ENCODE results near the gene UBASH3B.

UBASH3B gene

DNA sequence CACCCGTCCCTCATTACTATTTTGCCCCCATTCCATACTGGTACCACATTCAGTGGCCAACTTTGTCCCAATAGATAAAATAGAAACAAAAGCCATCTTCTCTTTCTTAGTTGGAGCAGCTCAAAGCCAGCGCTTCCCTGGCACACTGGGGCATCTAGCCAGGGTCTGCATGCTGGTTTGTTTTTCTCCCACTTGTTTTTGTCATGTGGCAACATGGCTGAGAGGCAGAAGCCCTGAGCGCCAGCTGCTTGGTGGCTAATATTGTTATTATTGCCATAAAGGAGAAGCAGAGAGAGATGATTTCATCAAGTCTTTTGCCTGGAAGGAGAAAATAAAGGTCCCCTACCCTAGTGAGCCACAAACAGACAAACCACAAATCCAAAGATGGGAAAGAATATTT, 134.4 kb downstream of the UBASH3B start:
- no peak for DNase-seq

DNA sequence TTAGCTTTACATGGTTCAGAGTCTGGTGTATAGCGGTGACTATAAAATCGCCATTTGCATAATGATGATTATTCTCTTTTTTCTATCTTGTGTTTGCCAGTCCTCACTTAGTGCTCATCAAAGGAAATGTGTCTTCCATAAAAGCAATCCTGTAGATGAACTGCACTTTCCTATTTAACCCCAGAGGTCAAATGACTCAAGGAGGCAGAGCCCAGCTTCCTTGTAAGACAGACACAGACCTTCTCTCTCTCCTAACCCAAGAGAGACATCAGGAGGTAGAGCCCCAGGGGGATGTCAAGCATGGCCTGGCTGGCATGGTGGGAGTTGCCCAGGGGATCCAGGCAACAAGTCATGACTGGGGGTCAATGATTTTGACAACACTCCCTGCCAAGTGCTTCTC, 135.9 kb downstream of the UBASH3B start:
- no peak for DNase-seq

DNA sequence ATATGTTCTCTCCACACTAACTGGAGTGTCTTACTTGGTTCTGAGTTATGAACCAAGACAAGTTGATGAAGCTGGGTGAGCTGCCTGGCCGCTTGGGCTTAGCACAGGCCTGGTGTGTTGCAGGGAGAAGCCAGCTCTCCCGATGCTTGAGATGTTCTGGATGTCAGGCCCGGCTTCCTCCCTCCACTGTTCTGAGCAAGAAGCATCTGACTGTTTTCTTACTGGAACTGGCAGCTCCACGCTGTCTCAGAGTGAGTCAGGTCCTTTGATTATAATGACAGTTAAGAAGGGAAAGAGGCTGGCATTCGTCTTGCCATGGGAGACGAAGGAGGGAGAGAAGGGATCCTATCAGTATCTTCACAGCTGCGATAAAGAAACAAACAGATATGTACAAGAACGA, 136.3 kb downstream of the UBASH3B start:
- DNase-seq, result no peak

DNA sequence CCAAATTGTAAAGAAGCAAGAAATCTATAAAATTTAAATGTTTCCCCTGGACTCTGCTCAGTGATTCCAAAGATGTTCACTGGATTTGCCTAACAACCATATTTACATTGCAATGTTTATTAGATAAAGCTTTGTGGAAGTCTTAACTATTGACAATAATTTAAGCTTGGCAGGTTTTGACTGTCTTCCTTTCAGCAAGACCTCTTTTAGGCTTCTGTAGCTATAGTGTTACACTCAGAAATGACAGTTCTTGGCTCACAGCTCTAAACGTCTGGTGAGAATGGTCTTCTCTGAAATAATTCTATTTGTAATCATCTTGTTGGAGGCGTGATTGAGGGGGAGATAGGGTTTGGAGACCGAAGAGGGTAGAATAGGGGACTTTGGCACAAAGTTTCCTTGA, 138.0 kb downstream of the UBASH3B start:
- no peak for DNase-seq

DNA sequence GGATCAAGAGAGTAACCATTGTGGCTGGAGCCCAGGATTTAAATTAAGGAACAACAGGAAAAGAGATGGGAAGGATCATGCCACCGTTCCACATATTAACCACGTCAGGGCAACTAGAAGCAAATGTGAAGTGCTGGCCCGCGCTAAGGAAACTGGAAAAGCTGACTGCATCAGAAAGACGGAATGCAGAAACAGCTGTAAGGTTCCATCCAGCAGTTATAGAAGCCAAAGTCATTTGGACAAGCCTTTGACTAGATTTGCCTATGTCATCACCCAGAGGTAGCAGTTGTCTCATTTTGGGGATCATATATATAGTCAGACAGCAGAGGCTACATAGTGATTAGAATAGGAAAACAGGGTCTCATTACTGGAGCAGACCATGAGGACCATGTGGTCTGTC, 139.8 kb downstream of the UBASH3B start:
- no peak for DNase-seq

DNA sequence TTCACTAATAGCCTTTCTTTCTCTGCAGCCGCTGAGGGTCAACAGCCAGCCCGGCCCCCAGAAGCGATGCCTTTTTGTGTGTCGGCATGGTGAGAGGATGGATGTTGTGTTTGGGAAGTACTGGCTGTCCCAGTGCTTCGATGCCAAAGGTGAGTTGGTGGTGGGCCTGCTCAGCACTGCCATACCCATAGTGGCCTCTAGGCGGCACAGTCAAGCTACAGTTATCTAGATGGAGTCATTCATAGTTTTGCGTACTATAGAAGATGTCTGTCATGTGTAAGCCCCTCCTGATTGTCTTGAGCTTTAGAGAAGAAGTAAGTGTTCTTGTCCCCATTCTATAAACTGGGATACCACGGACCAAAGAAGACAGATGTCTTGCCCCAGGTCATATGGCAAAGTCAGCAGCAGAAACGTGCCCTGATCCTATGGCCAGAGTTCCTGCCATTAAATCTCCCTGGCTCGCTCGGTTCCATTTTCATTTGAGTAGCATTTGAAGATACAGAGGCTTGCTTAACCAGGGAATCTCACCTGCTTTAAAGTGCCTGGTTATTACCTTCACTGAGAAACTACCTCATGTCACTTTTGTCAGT, 140.7 kb downstream of the UBASH3B start:
- DNase-seq, result no peak

DNA sequence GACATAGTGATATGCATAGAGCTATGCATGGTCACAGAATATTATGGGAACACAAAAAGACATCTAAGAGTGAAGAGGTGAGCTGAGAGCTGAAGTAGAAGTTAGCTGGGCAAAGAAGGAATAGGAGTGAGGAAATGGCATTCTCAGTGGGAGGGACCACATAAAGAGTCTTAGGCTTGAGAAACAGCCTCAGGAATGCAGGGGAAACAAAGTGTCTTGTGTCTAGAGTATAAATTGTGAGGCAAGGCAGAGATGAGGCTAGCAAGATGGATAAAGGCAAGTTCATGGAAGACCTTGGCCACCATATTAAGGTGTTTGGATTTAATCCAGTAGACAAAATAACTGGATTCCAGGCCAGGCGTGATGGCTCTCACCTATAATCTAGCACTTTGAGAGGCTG, 142.1 kb downstream of the UBASH3B start:
- DNase-seq, result no peak

DNA sequence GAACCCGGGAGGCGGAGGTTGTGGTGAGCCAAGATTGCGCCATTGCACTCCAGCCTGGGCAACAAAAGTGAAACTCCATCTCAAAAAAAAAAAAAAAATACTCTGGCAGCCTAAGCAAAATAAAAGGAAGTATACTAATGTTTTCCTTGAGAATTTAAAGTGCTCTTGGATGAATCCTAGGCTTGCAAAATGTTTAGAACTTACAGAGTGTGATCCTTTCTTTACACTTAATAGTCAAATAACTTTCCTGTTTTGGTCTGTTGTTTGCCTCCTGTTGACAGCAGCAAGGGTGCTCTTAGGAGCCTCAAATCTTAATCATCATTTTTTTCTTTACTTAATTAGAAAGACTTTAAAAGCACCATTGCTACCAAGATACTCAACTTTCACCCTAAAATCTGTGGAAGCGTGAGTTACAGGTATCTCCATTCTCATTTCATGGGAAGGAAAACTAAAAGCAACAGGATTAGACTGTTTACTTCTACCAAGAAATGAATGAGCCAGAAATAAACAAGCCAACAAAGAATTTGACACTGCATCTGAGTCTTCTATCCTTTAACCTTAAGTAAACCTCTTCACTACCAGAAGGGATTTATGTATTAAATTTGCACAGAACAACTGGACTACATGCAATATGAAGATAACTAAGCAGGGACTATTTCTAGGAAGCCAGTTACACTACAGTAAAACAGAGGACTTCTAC, 144.0 kb downstream of the UBASH3B start:
- DNase-seq, result no peak

DNA sequence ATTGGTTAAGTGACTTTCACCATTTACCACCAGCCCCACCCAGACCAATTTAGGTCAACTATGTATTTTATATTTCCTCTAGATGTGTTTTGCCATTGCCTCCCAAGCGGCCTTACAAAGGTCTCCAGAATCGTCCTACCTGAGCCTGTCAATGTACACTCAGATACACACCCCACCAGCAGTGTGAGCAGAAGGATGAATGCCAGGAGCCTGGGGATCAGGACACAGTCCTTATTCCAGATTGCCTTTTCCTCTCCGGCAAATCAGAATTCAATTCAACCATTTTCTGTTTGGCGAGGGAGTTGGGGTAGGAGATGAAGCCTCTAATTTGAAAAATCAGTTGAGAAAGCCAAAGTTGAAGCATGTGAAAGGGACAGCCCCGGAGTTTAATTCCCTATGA, 147.4 kb downstream of the UBASH3B start:
- no peak for DNase-seq

DNA sequence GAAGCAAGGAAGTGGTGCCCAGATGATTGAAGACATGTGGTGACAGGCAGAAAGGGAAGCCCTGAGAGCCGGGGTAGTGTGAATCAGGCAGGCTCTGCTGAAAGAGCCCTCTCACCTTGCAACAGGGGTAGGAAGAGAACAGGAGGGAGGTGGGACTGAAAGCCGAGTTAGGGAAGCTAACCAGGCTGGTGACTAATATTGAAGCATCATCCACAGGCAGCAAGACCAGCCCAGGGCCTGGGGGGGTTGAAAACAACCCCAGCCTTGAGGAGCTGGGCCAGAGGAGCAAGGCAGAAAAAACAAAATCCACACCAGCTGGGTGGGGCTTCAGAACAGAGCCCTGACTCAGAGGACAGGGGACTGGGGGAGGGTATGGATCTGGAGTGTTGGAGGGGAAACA, 147.8 kb downstream of the UBASH3B start:
- DNase-seq, result no peak

DNA sequence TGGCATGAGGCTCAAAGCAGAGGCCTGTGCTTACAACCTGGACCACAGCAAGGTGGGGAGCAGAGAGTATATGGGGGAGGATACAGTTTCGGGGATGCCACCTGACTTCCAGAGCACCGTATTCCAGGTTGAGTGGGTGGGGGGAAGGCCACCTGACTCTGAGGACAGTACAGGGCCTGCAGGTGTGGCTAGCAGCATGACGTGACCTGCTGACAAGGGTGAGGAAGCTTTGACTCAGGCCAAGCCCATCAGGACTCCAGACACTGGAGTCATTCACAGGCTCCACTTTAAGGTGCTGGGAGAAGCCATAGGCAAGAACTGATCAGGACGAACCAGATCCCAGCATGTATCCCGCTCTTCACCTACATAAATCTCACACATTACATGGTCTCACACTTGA, 148.2 kb downstream of the UBASH3B start:
- no peak for DNase-seq

DNA sequence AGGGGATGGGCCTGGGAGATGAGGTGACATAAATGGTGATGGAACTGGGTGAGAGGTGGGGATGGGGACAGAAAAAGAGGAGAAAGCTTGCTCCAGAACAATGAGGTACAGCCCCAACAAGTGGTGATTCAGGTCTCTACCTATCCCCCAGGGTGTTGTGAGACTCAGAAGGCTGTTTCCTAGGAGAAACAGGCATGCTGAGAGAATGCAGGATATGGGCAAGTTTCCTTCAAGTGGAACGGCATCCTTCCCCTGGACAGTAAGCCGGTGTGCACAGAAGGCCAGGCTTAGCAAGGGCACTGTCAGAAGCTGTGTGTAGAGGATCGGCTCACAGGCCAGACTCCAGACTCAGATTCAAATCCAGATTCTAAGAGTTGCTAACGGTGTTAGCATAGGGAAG, 148.6 kb downstream of the UBASH3B start:
- no peak for DNase-seq

DNA sequence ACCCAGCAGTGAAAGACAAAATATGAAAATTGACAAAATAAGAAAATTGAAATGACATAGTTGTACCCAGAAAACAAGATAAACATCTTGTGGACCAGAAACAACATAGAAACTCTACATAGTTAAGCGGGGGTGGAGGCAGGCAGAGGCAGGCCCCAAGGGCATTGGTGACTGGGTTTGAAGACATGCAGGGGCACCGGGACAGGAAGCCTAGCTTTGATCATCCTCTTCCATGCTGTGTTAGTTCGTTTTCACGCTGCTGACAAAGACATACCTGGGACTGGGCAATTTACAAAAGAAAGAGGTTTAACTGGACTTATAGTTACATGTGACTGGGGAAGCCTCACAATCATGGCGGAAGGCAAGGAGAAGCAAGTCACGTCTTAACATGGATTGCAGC, 149.3 kb downstream of the UBASH3B start:
- DNase-seq, result no peak

DNA sequence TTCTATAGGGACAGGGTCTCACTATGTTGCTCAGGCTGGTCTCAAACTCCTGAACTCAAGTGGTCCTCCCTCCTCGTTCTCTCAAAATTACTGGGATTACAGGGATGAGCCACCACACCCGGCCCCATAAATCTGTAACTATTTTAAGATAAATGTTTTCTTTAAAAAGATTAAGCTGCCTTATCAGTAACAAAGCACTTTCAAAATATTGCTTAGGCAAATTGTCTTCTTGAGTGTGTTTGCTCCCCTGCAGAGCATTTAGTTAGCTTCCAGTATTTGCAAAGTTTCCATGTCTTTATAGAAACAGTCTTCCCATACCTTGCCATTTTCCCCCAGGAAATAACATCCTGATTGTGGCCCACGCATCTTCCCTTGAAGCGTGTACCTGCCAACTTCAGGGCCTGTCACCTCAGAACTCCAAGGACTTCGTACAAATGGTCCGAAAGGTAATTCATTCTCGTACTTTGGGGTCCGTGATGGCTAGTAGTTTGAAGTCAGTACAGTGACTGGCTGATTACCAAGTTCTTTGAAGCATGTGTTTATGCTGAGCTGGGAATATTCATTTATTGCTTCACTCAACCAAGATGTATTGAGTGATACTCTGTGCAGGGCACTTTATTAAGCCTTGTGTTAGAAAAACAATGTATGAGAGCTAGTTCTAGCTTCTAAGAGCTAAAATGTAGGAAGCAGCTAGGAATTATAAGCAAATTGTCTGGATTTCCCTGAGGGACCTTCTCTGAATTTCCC, 152.4 kb downstream of the UBASH3B start:
- DNase-seq, result no peak

DNA sequence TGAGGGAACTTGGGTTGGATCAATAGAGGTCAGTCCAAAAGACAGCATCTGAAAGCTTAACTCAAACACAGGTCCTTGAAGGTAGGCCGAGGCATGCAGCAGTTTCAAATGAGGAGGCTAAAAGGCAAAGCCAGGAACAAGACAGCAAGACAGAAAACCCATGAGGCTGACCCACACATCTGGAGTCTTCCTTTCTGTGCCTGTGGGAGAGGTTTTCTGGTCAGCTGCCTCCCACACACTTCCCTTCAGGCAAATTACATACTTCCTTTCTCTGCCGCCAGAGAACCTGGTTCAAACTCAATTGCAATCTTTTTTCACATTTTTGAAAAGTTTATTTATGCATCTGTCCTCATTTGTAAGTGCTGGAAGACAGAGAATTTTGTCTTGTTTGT, 153.0 kb downstream of the UBASH3B start:
- DNase-seq, result no peak

DNA sequence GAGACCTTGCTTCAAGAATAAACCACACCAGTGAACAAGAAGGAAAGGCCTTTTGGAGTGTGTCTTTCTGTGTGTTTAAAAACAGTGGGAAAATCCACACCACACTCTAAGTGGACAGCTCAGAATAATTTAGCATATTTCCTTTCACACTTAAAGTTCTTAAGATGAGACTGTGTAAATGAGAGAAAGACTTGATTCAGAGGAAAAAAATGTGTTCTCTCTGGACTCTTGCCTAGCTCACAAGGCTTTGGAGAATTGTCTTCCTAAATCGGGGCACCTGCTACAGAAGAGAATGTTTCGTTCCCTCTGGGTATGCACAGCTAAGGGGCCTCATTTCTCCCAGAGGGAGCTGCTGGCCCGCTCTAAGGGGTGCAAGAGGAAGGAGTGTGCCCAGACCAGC, 154.3 kb downstream of the UBASH3B start:
- no peak for DNase-seq

DNA sequence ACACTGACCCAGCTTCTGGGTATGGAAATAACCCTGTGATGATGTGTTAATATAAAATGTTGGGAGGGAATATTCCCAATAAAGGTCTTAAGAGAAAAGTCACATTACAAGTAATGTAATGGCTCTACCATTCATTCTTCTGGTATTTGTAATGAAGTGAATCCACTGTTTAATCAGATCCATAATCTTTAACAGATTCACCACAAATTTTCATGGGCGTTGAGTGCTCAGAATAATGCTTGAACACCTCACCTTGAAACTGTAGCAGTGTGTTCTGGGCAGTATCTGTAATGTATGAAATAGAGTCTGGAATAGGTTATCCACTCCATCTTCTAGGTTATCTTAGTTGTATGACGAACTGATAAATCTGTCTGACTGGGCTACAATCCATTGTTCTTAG, 156.2 kb downstream of the UBASH3B start:
- no peak for DNase-seq

DNA sequence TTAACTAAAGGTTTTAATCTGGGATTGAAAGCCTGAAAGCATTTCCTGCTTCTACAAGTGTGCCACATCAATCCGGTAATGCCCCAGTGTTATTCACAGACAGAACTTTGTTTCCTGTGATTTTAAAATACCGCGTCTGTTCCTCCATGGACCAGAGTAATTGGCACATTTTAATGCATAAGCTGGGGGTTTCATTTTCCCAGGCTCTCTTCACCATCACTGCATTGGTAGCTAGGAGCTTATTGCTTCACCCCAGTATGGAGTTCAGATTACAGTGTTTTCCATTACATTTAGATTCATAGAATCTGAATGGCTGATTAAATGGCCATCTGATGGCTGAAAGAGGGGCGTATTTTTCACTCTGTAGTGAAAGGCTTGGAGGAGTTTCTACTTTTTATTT, 157.1 kb downstream of the UBASH3B start:
- no peak for DNase-seq

DNA sequence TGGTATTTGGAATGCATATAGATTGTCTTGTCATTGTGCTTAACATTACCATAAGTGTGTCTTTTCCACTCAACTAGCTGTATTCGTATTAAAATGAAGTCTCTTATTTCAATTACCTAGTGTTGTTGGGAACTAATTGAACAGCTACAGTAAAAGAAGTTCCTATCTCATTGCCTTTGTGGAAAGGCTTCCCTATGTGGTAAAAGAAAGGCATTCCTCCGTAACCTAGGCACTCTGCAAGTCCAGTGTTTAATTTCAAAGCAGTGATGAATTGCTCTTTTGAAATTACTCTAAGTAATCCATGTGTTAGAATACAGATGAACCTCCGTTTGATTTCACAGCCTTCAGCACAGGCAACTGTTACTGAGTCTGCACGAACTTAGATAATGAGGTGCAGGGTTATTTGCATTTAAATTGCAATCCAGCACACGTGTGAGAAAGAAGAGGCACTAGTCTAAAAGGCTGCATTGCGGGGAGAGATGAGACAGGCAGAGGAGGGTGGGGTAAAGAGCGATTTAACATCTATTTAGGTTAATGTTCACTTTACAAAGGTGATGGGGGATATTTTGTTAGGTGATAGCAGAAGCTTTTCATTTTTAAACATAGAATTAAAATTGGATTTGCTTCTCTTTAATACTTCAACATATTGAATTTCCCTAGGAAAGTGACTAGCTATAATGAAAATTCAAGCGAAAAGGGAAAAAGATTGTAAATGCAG, 157.8 kb downstream of the UBASH3B start:
- DNase-seq, result no peak

DNA sequence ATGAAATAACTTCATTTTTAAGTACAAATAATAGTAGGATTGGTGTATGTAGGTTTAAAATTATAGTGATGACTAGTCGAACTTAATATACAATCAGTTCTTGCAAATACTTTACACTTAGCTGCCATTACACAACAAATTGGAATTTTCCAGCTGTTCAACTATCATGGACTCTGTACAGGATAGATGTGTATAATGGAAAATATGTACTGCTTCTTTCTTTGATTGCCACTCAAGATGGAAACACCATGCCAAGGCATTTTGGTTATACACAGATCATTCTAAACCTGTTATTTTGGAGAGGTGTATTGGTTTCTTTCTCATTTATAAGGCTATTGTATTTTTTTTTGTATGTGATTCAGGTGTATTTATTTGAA, 158.4 kb downstream of the UBASH3B start:
- no peak for DNase-seq

DNA sequence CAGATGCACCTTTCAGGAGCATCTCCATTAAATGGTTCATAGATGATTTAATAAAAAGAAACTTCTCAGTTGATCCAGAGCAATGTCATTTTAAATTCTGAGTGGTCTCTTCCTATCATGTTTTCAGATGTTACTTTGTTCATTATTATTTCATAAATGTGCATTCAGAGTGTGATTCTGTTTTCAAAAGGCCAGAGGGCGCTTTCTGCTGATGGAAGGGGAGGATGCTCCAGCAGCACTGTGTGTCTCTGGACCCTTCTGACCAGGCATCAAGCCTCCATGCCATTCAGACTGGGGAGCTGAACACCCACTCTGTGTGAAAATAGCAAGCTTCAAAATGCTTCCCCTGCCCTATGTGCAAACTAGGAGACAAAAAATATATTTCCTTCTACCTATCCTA, 158.9 kb downstream of the UBASH3B start:
- no peak for DNase-seq

DNA sequence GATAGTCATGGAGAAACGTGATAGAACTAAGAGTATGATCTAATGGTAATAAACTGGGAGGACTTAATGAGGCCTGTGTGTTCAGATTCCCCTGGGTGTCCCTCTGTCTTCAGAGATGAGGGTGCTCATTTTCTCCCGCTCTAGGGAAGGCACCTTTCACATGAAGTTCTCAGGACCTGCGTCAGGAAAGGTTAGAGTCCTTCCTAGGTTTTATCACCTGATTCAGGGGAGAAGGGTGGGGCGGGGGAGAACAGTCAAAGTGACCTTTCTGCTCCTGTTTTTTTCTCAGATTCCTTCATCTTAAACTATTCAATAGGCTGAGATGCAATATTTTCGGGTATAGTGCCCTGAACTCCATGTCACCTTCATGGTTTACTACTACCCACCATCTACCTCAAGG, 160.4 kb downstream of the UBASH3B start:
- DNase-seq, result no peak

DNA sequence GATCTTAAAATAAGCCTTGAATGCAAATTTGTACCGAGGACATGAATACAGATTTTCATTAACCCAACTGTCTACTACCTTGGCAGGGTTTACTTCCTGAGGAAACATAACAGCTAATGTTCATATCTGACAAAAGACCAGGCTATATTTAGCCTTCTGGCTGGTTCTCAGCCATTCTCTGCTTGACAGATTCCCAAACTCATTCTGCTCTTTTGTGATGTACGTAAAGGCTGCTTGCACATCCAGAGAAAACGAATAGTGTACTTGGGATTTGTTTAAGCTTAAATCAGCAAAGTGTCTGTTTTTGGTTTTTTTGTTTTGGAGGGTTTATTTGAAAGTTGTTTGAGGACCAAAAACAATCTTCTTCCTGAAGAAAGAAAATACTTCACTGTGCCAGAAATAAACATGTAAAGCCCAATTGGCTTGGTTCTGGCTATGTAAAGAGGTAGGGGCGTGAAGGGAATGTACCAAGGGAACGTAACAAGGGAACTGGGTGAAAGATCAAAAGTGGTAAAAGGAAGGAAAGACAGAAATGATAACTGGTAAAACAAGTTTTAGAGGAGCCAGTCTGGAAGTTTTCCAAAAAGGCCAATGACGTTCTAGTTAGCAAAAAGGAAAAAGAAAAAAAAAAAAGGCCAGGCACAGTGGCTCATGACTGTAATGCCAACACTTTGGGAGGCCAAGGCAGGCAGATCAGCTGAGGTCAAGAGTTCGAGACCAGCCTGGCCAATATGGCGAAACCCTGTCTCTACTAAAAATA, 161.4 kb downstream of the UBASH3B start:
- DNase-seq, result peak; percentile 18
